ENCODE results near the gene TMEM101. TPM values are rescaled to one million over a fixed set of nuclear protein-coding genes. Genes with fewer than 3 reads are reported as not detected.

TMEM101 gene
- total and polyA plus RNA-seq, 2 of the 13 experiments (the other 11 are each of a cell fraction or from before 2014, with no cell fraction given) = 72.0 to 100 TPM

DNA sequence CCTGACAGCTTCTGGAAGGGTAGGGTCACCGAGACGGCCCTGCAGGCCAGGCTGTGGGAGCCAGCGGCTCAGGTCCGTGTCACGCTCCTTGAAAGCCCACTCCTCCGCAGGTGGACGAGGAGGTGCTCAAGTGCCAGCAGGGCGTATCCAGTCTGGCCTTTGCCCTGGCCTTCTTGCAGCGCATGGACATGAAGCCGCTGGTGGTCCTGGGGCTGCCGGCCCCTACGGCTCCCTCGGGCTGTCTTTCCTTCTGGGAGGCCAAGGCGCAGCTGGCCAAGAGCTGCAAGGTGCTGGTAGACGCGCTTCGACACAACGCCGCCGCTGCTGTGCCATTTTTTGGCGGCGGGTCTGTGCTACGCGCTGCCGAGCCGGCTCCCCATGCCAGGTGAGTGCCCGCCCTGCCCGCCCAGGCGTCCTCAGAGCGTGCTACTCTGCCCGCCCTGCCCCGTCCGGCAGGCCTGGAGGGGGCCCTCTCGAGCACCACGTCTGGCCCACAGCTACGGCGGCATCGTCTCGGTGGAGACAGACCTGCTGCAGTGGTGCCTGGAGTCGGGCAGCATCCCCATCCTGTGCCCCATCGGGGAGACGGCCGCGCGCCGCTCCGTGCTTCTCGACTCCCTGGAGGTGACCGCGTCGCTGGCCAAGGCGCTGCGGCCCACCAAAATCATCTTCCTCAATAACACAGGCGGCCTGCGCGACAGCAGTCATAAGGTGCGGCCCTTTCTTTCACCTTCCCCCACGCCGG, 9.1 kb downstream of the TMEM101 start (continued):
- TF ChIP-seq SP2 (CRISPR knock-in tag; IDR thresholded peaks at IDR 0.05) (no peak), RBAK (CRISPR knock-in tag; IDR thresholded peaks at IDR 0.05) (no peak), KLF9 (CRISPR knock-in tag; IDR thresholded peaks at IDR 0.05; ENCODE audit: low read depth) (no peak), CBFB (CRISPR knock-in tag; IDR thresholded peaks at IDR 0.05) (no peak), PHF5A (CRISPR knock-in tag; IDR thresholded peaks at IDR 0.05; ENCODE audit: low read depth, unreplicated experiment) (no peak), HOXA7 (CRISPR knock-in tag; IDR thresholded peaks at IDR 0.05) (no peak), SNAPC5 (CRISPR knock-in tag; IDR thresholded peaks at IDR 0.05; ENCODE audit: borderline replicate concordance) (no peak), CHD2 (IDR thresholded peaks at IDR 0.05; ENCODE audit: low read depth, low read length) (no peak), DMAP1 (CRISPR knock-in tag; IDR thresholded peaks at IDR 0.05) (no peak), ZBTB46 (CRISPR knock-in tag; IDR thresholded peaks at IDR 0.05; ENCODE audit: borderline replicate concordance) (no peak), HNRNPH1 (optimal IDR thresholded peaks at IDR 0.05; ENCODE audit: low read depth, low read length) (no peak), SNAPC4 (CRISPR knock-in tag; IDR thresholded peaks at IDR 0.05) (no peak), RBFOX2 (IDR thresholded peaks at IDR 0.05; ENCODE audit: low read depth, low read length) (peak; percentile 59; the same call in 1 of the 2 replicates), MEF2D (CRISPR knock-in tag; IDR thresholded peaks at IDR 0.05) (no peak)
- TF ChIP-seq, protein P1, sequence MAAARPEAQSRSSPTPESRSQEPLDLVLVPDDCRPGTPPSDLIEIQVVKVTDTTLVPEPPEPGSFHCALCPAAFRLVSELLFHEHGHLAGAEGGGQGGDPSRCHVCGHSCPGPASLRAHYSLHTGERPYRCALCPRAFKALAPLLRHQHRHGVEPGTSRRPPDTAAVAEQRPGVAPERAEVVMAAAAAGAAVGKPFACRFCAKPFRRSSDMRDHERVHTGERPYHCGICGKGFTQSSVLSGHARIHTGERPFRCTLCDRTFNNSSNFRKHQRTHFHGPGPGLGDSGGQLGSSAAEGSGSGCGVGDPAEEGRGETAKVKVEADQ (CRISPR knock-in tag; IDR thresholded peaks at IDR 0.05; ENCODE audit: borderline replicate concordance) = no peak
- TF ChIP-seq, protein P2, sequence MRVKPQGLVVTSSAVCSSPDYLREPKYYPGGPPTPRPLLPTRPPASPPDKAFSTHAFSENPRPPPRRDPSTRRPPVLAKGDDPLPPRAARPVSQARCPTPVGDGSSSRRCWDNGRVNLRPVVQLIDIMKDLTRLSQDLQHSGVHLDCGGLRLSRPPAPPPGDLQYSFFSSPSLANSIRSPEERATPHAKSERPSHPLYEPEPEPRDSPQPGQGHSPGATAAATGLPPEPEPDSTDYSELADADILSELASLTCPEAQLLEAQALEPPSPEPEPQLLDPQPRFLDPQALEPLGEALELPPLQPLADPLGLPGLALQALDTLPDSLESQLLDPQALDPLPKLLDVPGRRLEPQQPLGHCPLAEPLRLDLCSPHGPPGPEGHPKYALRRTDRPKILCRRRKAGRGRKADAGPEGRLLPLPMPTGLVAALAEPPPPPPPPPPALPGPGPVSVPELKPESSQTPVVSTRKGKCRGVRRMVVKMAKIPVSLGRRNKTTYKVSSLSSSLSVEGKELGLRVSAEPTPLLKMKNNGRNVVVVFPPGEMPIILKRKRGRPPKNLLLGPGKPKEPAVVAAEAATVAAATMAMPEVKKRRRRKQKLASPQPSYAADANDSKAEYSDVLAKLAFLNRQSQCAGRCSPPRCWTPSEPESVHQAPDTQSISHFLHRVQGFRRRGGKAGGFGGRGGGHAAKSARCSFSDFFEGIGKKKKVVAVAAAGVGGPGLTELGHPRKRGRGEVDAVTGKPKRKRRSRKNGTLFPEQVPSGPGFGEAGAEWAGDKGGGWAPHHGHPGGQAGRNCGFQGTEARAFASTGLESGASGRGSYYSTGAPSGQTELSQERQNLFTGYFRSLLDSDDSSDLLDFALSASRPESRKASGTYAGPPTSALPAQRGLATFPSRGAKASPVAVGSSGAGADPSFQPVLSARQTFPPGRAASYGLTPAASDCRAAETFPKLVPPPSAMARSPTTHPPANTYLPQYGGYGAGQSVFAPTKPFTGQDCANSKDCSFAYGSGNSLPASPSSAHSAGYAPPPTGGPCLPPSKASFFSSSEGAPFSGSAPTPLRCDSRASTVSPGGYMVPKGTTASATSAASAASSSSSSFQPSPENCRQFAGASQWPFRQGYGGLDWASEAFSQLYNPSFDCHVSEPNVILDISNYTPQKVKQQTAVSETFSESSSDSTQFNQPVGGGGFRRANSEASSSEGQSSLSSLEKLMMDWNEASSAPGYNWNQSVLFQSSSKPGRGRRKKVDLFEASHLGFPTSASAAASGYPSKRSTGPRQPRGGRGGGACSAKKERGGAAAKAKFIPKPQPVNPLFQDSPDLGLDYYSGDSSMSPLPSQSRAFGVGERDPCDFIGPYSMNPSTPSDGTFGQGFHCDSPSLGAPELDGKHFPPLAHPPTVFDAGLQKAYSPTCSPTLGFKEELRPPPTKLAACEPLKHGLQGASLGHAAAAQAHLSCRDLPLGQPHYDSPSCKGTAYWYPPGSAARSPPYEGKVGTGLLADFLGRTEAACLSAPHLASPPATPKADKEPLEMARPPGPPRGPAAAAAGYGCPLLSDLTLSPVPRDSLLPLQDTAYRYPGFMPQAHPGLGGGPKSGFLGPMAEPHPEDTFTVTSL (CRISPR knock-in tag; IDR thresholded peaks at IDR 0.05; ENCODE audit: borderline replicate concordance) = no peak

All from HepG2 (cell line).